ENCODE measurements around the gene TECPR2.

The TECPR2 gene

GRCh38 chr14:102473559-102473958 is 110.8 kb downstream of the TECPR2 start:
- no peak for DNase-seq (ENCODE audit: low read depth in 1 of 2, low spot score in 1 of 2)
- TF ChIP-seq JUND (IDR thresholded peaks at IDR 0.05; ENCODE audit: low read depth), result no peak
- in situ Hi-C loops (cut with HindIII; ENCODE audit: low pct_unique_long_range_greater_than_20kb, low sequenced_read_pairs), result no loop called here

DNA sequence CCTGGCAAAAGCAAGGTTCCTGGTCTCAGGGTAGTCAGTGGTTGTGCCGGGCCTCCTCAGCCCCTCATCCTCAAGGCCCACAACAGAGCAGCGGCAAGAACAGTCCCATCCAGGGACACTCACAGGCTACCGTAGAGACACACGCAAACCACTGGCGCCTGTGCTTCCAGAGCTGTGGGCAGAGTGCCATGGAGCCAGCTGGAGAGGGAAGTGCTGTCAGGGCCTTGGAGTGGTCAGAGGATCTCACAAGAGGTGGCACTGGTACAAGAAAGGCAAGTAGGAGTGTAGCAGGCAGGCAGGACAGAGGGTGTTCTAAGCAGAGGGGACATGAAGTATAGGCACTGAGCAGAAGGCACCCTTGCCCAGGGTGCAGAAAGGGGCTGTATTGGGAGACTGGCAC is 112.2 kb downstream of the TECPR2 start:
- no peak for DNase-seq (ENCODE audit: low read depth in 1 of 2, low spot score in 1 of 2)
- in situ Hi-C loops (cut with HindIII; ENCODE audit: low pct_unique_long_range_greater_than_20kb, low sequenced_read_pairs), result no loop called here
- TF ChIP-seq JUND (IDR thresholded peaks at IDR 0.05; ENCODE audit: low read depth), result no peak

GRCh38 chr14:102479107-102479506 is 116.4 kb downstream of the TECPR2 start:
- in situ Hi-C loops (cut with HindIII; ENCODE audit: low pct_unique_long_range_greater_than_20kb, low sequenced_read_pairs), result no loop called here
- no peak for DNase-seq (ENCODE audit: low read depth in 1 of 2, low spot score in 1 of 2)
- TF ChIP-seq JUND (IDR thresholded peaks at IDR 0.05; ENCODE audit: low read depth), result no peak

GRCh38 chr14:102479777-102480176 is 117.0 kb downstream of the TECPR2 start:
- no peak for TF ChIP-seq JUND (IDR thresholded peaks at IDR 0.05; ENCODE audit: low read depth)
- no peak for DNase-seq (ENCODE audit: low read depth in 1 of 2, low spot score in 1 of 2)
- in situ Hi-C loops (cut with HindIII; ENCODE audit: low pct_unique_long_range_greater_than_20kb, low sequenced_read_pairs), result no loop called here

DNA sequence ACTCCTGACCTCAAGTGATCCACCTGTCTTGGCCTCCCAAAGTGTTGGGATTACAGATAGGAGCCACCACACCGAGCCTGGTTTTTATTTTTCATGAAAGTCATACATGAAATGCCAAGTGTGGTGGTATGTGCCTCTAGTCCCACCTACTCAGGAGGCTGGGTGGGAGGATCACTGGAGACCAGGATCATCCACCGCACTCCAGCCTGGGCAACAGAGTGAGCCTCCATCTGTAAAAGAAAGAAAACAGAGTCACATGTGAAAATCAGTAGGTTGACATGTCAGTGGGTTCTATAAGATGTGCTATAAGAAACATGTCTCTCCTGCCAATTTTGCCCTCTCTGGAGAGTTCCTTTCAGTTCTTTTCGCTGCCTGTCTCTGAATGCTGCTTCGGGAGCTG is 118.6 kb downstream of the TECPR2 start:
- in situ Hi-C loops (cut with HindIII; ENCODE audit: low pct_unique_long_range_greater_than_20kb, low sequenced_read_pairs), result no loop called here
- TF ChIP-seq JUND (IDR thresholded peaks at IDR 0.05; ENCODE audit: low read depth), result no peak
- DNase-seq (ENCODE audit: low read depth in 1 of 2, low spot score in 1 of 2), result no peak

GRCh38 chr14:102481791-102482238 is 119.1 kb downstream of the TECPR2 start:
- peak; percentile 25; the same call in 1 of the 2 replicates for TF ChIP-seq JUND (IDR thresholded peaks at IDR 0.05; ENCODE audit: low read depth)
- in situ Hi-C loops (cut with HindIII; ENCODE audit: low pct_unique_long_range_greater_than_20kb, low sequenced_read_pairs), result no loop called here
- peak; percentile 65 to 88 for DNase-seq (ENCODE audit: low read depth in 1 of 2, low spot score in 1 of 2)

- no peak for TF ChIP-seq JUND (IDR thresholded peaks at IDR 0.05; ENCODE audit: low read depth)
- in situ Hi-C loops (cut with HindIII; ENCODE audit: low pct_unique_long_range_greater_than_20kb, low sequenced_read_pairs), result no loop called here
- no peak for DNase-seq (ENCODE audit: low read depth in 1 of 2, low spot score in 1 of 2)
Measured at GRCh38 chr14:102484316-102484715, 121.6 kb downstream of the TECPR2 start.

DNA sequence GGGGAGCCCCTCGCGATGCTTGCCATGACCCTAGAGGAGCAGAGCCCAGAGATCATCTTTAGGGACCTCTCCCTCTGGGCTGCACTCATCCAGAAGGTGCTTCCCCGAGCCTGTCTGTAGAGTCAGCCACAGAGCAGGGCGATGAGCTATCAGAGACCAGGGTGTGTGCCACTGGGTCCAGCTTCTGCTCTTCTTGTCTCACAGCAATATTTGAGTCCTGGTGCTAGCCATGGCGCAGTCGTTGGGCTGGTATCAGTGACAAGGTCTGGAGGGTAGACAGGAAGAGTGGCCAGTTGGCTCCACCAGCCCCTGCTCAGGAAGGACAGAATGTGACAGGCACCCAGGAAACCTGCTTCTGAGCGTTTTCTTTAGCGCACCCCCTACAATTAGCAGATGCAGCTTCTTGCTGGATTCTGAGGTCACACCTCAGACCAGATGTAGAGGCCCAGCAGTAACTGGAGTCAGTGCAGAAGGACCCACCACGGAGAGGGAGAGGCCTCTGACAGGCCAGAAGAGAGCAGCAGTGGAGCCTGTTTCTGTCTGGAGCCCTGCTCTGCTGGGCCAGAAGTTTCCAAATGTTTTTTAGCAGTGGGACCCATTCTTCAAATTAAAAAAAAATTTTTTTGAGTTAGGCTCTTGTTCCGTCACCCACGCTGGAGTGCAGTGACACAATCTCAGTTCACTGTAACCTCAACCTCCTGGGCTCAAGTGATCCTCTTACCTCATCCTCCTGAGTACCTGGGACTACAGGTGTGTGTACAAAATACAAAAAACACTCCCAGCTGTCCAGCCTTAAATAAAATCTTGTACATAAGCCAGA is 123.2 kb downstream of the TECPR2 start:
- no peak for DNase-seq (ENCODE audit: low read depth in 1 of 2, low spot score in 1 of 2)
- in situ Hi-C loops (cut with HindIII; ENCODE audit: low pct_unique_long_range_greater_than_20kb, low sequenced_read_pairs), result no loop called here
- TF ChIP-seq JUND (IDR thresholded peaks at IDR 0.05; ENCODE audit: low read depth), result no peak

- DNase-seq (ENCODE audit: low read depth in 1 of 2, low spot score in 1 of 2), result no peak
- in situ Hi-C loops (cut with HindIII; ENCODE audit: low pct_unique_long_range_greater_than_20kb, low sequenced_read_pairs), result no loop called here
- TF ChIP-seq JUND (IDR thresholded peaks at IDR 0.05; ENCODE audit: low read depth), result no peak
Measured at GRCh38 chr14:102486513-102487203, 123.9 kb downstream of the TECPR2 start.

GRCh38 chr14:102487204-102487577 is 124.5 kb downstream of the TECPR2 start:
- DNase-seq (ENCODE audit: low read depth in 1 of 2, low spot score in 1 of 2), result no peak
- no peak for TF ChIP-seq JUND (IDR thresholded peaks at IDR 0.05; ENCODE audit: low read depth)
- in situ Hi-C loops (cut with HindIII; ENCODE audit: low pct_unique_long_range_greater_than_20kb, low sequenced_read_pairs), result no loop called here

DNA sequence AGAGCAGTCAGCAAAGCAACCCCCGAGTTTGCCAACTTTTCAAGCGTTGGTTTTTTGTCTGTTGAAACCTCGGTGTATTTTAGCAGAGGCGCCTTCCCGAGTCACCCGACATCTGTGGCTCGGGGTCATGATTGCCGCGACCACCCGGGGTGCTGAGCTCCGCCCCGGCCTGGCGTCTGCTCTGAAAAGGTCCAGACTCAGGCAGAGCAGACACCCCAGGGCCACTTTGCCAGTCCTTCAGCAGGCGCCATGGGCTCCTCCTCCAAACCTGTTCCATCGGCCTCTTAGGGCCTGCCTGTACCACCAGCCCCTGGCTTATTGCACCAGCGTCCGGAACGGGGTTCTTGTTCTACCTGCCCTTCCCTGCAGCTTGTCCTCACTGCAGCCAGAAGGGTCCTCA is 127.7 kb downstream of the TECPR2 start:
- TF ChIP-seq JUND (IDR thresholded peaks at IDR 0.05; ENCODE audit: low read depth), result no peak
- in situ Hi-C loops (cut with HindIII; ENCODE audit: low pct_unique_long_range_greater_than_20kb, low sequenced_read_pairs), result no loop called here

DNA sequence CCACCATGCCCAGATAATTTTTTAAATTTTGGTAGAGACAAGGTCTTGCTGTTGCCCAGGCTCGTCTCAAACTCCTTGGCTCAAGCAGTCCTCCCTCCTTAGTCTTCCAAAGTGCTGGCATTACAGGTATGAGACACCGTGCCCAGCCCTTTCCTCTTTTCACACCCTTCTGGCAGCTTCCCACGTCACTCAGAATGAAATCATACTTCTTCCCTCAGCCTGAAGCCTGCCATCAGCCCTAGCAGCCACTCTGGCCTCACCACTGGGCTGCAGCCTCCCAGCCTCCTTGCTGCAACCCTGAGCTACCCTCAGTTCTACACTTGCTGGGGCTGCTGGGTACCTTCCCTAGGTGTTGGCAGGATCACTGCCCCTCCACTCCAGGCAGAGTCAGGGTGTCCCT is 128.6 kb downstream of the TECPR2 start:
- DNase-seq (ENCODE audit: low read depth in 1 of 2, low spot score in 1 of 2), result no peak
- no peak for TF ChIP-seq JUND (IDR thresholded peaks at IDR 0.05; ENCODE audit: low read depth)
- in situ Hi-C loops (cut with HindIII; ENCODE audit: low pct_unique_long_range_greater_than_20kb, low sequenced_read_pairs), result no loop called here

More for the DNA sequence above, 127.7 kb downstream of the TECPR2 start:
- no peak for DNase-seq (ENCODE audit: low read depth in 1 of 2, low spot score in 1 of 2)

DNA sequence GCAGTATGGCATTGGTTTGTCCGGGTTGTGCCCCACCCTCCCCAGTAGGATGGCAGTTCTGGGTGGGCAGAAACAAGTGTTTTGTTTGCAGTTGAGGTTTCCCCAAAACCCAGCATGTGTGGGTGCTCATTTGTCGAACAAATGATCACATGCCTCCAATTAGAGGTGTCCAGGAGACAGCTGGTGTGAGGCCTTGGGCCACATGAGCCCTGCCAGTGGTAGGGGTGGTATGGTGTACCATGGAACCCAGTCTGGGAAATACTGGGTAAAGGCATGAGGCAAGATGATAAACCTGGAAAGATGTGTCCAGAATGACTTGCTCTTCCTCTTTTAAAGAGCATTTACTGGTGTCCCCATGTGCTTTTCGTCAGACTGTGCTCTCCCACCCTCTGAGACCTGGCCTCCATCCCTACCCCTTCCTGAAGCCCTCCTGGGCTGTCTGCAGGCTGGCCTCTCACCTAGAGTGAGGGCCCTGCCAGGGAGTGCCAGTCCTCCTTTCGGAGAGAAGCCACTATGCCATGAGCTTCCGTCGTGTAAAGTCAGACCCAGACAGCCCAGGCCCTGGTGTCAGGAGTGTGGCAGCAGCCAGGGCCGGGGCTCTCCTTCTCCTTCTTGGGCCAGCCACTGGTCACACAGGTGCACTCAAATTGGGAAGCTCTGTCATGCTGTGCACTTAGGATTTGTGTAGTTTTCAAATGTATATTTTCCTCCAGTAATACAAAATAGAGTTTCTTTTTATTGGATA is 129.2 kb downstream of the TECPR2 start:
- no peak for DNase-seq (ENCODE audit: low read depth in 1 of 2, low spot score in 1 of 2)
- no peak for TF ChIP-seq JUND (IDR thresholded peaks at IDR 0.05; ENCODE audit: low read depth)
- in situ Hi-C loops (cut with HindIII; ENCODE audit: low pct_unique_long_range_greater_than_20kb, low sequenced_read_pairs), result no loop called here
